Parathyroid adenoma (tissue), 2 donors: ENCODE measurements around the gene SPATA31D4.

Experiments used
- H2AFZ ChIP-seq: fragments of 300-600 bp; sonication (generic); one replicate; pipeline ENCODE4 v1.7.0; 2017; ENCODE audit warnings: antibody characterized with exemption, mild to moderate bottlenecking
- H3K27ac ChIP-seq: fragments of 300-600 bp; sonication (generic); one replicate; pipeline ENCODE4 v1.7.0; 2017
- H3K27me3 ChIP-seq: fragments of 300-600 bp; sonication (generic); one replicate; pipeline ENCODE4 v1.7.0; 2017; ENCODE audit warnings: low read length; ENCODE audit not compliant: control insufficient read depth, insufficient read depth
- H3K36me3 ChIP-seq: fragments of 300-600 bp; sonication (generic); one replicate; pipeline ENCODE4 v1.7.0; 2017; ENCODE audit warnings: low read length; ENCODE audit not compliant: control insufficient read depth, insufficient read depth
- H3K4me1 ChIP-seq: fragments of 300-600 bp; sonication (generic); one replicate; pipeline ENCODE4 v1.7.0; 2017; ENCODE audit warnings: control low read depth
- H3K4me2 ChIP-seq: fragments of 300-600 bp; sonication (generic); one replicate; pipeline ENCODE4 v1.7.0; 2017; ENCODE audit warnings: low read length
- H3K4me3 ChIP-seq: fragments of 300-600 bp; sonication (generic); one replicate; pipeline ENCODE4 v1.7.0; 2017; ENCODE audit warnings: low read depth, low read length
- H3K79me2 ChIP-seq: fragments of 300-600 bp; sonication (generic); one replicate; pipeline ENCODE4 v1.7.0; 2017; ENCODE audit warnings: control low read depth
- H3K9ac ChIP-seq: fragments of 300-600 bp; sonication (generic); one replicate; pipeline ENCODE4 v1.7.0; 2017; ENCODE audit warnings: mild to moderate bottlenecking
- H3K9me3 ChIP-seq: fragments of 300-600 bp; sonication (generic); one replicate; pipeline ENCODE4 v1.7.0; 2017; ENCODE audit warnings: low read length; ENCODE audit not compliant: control insufficient read depth
- TF ChIP-seq, protein P1 (sequence below): fragments of 300-600 bp; sonication (generic); IDR thresholded peaks from one replicate; pipeline ENCODE4 v1.7.0; 2017; ENCODE audit warnings: antibody characterized with exemption, mild to moderate bottlenecking
- donor health status: primary hyperparathyroidism.

The SPATA31D4 gene

DNA sequence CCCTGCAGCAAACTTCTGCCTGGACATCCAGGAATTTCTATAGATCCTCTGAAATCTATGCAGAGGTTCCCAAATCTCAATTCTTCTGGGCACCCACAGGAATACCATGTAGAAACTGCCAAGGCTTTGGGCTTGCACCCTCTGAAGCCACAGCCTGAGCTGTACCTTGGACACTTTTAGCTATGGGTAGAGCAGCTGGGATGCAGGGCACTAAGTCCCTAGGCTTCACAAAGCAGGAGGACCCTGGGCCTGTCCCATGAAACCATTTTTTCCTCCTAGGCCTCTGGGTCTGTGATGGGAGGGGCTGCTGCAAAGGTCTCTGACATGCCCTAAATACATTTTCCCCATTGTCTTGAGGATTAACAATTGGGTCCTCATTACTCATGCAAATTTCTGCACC lies 27.4 kb downstream of the SPATA31D4 start:
- no peaks in the 10 kb centered on the region for H3K4me1 ChIP-seq
- H3K4me3 ChIP-seq: no peak overlapping the region
- H3K27ac ChIP-seq: no peak overlapping the region
- no peak overlapping the region for H2AFZ ChIP-seq
- H3K9ac ChIP-seq: no peak overlapping the region
- no peaks in the 10 kb centered on the region for H3K79me2 ChIP-seq
- H3K9me3 ChIP-seq: peaks cover 4% of the 10 kb centered on the region
- H3K27me3 ChIP-seq: no peaks in the 10 kb centered on the region
- TF ChIP-seq, protein P1, sequence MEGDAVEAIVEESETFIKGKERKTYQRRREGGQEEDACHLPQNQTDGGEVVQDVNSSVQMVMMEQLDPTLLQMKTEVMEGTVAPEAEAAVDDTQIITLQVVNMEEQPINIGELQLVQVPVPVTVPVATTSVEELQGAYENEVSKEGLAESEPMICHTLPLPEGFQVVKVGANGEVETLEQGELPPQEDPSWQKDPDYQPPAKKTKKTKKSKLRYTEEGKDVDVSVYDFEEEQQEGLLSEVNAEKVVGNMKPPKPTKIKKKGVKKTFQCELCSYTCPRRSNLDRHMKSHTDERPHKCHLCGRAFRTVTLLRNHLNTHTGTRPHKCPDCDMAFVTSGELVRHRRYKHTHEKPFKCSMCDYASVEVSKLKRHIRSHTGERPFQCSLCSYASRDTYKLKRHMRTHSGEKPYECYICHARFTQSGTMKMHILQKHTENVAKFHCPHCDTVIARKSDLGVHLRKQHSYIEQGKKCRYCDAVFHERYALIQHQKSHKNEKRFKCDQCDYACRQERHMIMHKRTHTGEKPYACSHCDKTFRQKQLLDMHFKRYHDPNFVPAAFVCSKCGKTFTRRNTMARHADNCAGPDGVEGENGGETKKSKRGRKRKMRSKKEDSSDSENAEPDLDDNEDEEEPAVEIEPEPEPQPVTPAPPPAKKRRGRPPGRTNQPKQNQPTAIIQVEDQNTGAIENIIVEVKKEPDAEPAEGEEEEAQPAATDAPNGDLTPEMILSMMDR: no peak
- no peak overlapping the region for H3K4me2 ChIP-seq
- H3K36me3 ChIP-seq: no peaks in the 10 kb centered on the region

DNA sequence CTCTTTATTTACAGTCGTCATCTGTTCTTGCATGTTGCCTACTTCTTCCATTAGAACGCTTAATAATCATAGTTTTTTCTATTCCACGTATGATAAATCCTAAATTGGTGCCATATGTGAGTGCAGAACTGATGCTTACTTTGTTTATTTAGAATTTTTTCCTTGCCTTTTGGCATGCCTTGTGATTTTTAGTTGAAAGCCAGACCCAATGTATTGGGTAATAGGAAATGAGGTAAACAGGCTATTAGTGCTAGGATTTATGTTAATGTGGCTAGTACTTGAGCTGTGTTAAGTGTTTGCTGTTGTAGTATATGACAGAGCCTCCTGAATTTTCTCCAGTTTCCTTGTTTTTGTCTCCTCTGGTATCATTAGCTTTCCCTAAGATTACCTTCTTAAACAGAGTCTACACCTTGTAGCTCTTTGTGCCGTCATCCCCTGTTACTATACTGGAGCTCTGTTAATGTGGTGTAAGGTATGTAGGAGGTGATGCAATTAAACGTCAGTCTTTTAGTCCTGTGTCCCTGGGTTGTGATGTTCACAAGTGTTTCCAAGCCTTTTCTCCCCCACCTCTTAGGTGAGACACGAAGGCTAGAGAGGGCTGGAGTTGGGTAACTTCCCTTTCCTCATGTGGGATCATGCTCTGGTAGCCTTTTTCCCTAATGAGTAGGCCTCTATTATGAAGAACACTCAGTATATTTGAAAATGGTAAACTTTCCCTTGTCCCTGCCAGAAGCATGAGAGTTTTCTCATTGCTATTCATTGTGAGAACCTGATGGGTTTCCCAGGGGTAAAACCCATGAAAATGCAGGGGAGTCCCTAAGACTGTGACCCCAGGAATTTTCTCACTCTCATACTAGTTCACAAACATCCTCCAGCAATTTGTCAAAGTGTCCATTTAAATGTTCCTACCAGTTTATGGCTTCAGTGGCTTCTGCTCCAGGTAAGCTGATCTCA lies 36.3 kb downstream of the SPATA31D4 start:
- H2AFZ ChIP-seq: no peak overlapping the region
- H3K4me1 ChIP-seq: no peaks in the 10 kb centered on the region
- H3K9me3 ChIP-seq: no peaks in the 10 kb centered on the region
- H3K4me3 ChIP-seq: no peak overlapping the region
- H3K79me2 ChIP-seq: no peaks in the 10 kb centered on the region
- H3K9ac ChIP-seq: no peak overlapping the region
- no peak overlapping the region for H3K4me2 ChIP-seq
- no peak overlapping the region for H3K27ac ChIP-seq
- TF ChIP-seq, protein P1: no peak
- no peaks in the 10 kb centered on the region for H3K36me3 ChIP-seq
- H3K27me3 ChIP-seq: no peaks in the 10 kb centered on the region

DNA sequence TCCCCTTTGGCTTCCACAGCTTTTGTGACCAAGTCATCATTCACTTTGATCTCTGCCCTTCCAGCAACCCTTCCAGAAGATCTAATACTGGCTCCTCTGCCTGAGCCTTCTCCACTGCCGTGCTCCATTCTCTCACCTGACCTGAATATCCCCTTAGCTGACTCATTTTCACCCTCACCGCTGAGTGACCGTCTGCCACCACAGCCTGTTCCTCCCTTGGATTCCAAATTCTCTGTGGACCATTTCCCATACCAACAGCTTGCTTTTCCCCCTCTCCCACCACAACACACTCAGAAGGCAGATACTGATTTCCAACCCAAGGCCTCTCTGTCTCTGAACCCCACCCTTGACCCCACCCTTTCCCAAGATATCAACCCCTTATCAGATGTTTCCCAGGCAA lies 39.8 kb downstream of the SPATA31D4 start:
- TF ChIP-seq, protein P1: no peak
- no peaks in the 10 kb centered on the region for H3K9me3 ChIP-seq
- H3K4me2 ChIP-seq: no peak overlapping the region
- no peak overlapping the region for H3K4me3 ChIP-seq
- no peaks in the 10 kb centered on the region for H3K4me1 ChIP-seq
- H2AFZ ChIP-seq: no peak overlapping the region
- no peaks in the 10 kb centered on the region for H3K27me3 ChIP-seq
- no peak overlapping the region for H3K27ac ChIP-seq
- no peaks in the 10 kb centered on the region for H3K79me2 ChIP-seq
- no peak overlapping the region for H3K9ac ChIP-seq
- no peaks in the 10 kb centered on the region for H3K36me3 ChIP-seq

DNA sequence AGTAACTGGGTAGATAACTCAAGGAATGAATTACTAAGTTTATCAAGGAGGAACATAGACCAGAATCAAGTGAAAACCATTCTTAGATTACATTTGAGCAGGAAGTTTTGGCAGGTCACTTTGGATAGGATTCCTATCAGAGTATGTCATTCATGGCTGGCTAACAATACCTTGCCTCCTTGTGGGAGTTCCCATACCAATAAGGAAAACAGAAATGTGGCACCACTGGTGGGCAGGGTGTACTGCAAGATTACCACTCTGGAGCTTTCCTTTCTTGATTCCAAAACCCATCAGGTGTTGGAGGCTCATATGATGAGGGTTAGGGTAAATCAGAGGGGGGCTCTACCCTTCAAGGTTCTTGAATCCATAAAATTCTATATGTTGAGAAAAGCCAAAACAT lies 41.7 kb downstream of the SPATA31D4 start:
- TF ChIP-seq, protein P1: no peak
- no peaks in the 10 kb centered on the region for H3K9me3 ChIP-seq
- H3K36me3 ChIP-seq: no peaks in the 10 kb centered on the region
- no peak overlapping the region for H3K27ac ChIP-seq
- H3K4me2 ChIP-seq: no peak overlapping the region
- no peaks in the 10 kb centered on the region for H3K27me3 ChIP-seq
- no peaks in the 10 kb centered on the region for H3K79me2 ChIP-seq
- no peak overlapping the region for H3K9ac ChIP-seq
- H3K4me1 ChIP-seq: no peaks in the 10 kb centered on the region
- H3K4me3 ChIP-seq: no peak overlapping the region
- no peak overlapping the region for H2AFZ ChIP-seq

DNA sequence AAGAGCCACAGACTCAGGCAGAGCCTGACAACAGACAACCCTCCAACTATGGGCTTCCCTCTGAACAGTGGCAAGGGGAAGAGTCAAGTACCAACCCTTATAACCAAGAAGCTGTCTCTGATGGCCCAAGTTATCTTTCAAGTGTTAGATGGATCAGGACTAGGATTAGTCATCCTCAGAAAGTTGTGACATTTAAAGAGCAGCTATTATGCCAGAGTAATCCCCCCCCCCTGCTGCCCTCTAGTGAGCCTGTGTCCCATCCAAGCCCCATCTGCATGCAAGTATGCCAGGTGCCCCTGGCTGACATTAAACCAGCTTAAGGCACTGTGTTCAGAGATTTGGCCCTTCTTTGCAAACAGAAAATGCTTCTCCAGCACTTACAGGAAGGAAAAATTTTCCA lies 43.5 kb downstream of the SPATA31D4 start:
- Histone ChIP-seq H3K79me2 (no peaks in the 10 kb centered on the region), H3K27me3 (no peaks in the 10 kb centered on the region), H3K9me3 (no peaks in the 10 kb centered on the region), H3K4me3 (no peak overlapping the region), H3K4me1 (no peaks in the 10 kb centered on the region), H3K4me2 (no peak overlapping the region), H3K36me3 (no peaks in the 10 kb centered on the region), H2AFZ (no peak overlapping the region), H3K27ac (no peak overlapping the region), H3K9ac (no peak overlapping the region)
- TF ChIP-seq, protein P1: no peak
